HCT116 (cell line): Measurements from ENCODE around the gene OR1E1. TPM values are rescaled to one million over a fixed set of nuclear protein-coding genes. Genes with fewer than 3 reads are reported as not detected.

Source experiments
- ATAC-seq: fragments of 200-7000 bp; cut with Tn5 transposase; 2 replicates; pipeline ENCODE4 v1.9.1; 2020; ENCODE audit warnings: mild to moderate bottlenecking, moderate library complexity
- BruUV-seq: library from RNA; stranded (reverse); fragments of 400-500 nt; replicated peaks from 2 replicates; lab custom pipeline; 2021; lab: Mats Ljungman, UMichigan
- CTCF ChIA-PET: fragments of 300-600 bp; sonication (Branson Sonifier 250); formaldehyde crosslinking; loops from one replicate; lab custom pipeline; 2021; ENCODE audit warnings: antibody characterized with exemption; lab: Charles Lee
- POLR2A ChIA-PET: fragments of 300-600, 350-600 bp; sonication (Branson Sonifier 250); formaldehyde crosslinking; loops from one replicate; lab custom pipeline; 2021; ENCODE audit warnings: antibody characterized with exemption; lab: Charles Lee
- RAD21 ChIA-PET, 2 experiments: fragments of 300-600 bp; sonication (Branson Sonifier 250); formaldehyde crosslinking; loops; one replicate each; lab custom pipeline; 2023; ENCODE audit warnings: low total read pairs in 2 of 2; ENCODE audit not compliant: uncharacterized antibody in 2 of 2, unreplicated experiment in 2 of 2, low non-redundant PET in 1 of 2; lab: Charles Lee
- DNase-seq: peaks from one replicate; pipeline ENCODE4 v3.0.0-alpha.2; 2010; ENCODE audit warnings: low read depth, low spot score
- H2AFZ ChIP-seq: fragments of 200-600 bp; shearing (Covaris generic), sonication (generic); 2 replicates; pipeline ENCODE4 v1.6.1; 2017; ENCODE audit warnings: low read depth, mixed run types, mixed read lengths, antibody characterized with exemption, low read length; ENCODE audit not compliant: poor library complexity, severe bottlenecking
- H3K27ac ChIP-seq: 2 replicates; pipeline ENCODE4 v1.5.1; 2012; ENCODE audit warnings: low read depth, low read length
- H3K27me3 ChIP-seq: fragments of 200-600 bp; sonication (generic); 2 replicates; pipeline ENCODE4 v1.6.1; 2016; ENCODE audit warnings: mixed run types, low read length, mixed read lengths; ENCODE audit not compliant: insufficient read depth
- H3K36me3 ChIP-seq, 2 experiments: fragments of 200-500 bp in 1 of 2; fragments of 200-600 bp in 1 of 2; sonication (Bioruptor generic) in 1 of 2; sonication (generic) in 1 of 2; 2 replicates each; pipeline versions ENCODE4 v1.5.1 to v1.6.1; 2014 to 2016; ENCODE audit warnings: low read length in 2 of 2, inconsistent platforms in 1 of 2, mixed read lengths in 1 of 2, mixed run types in 1 of 2; ENCODE audit not compliant: insufficient read depth in 2 of 2, control insufficient read depth in 1 of 2
- H3K4me1 ChIP-seq, 2 experiments: fragments of 200-600 bp in 1 of 2; sonication (generic) in 1 of 2; 2 replicates each; pipeline versions ENCODE4 v1.5.1 to v1.6.1; 2012 to 2017; ENCODE audit warnings: low read length in 2 of 2, inconsistent platforms in 1 of 2, mild to moderate bottlenecking in 1 of 2, mixed read lengths in 1 of 2, mixed run types in 1 of 2, moderate library complexity in 1 of 2; ENCODE audit not compliant: insufficient read depth in 2 of 2, control insufficient read depth in 1 of 2
- H3K4me2 ChIP-seq: fragments of 200-600 bp; sonication (generic); 2 replicates; pipeline ENCODE4 v1.6.1; 2017; ENCODE audit warnings: mixed run types, low read length, mixed read lengths
- H3K4me3 ChIP-seq, 2 experiments: fragments of 200-600 bp in 1 of 2; sonication (generic) in 1 of 2; replicated peaks in 1 of 2; 2 replicates each; pipeline ENCODE4 v1.5.1; 2011 to 2016; ENCODE audit warnings: low read length in 2 of 2, control low read depth in 1 of 2, low read depth in 1 of 2, mild to moderate bottlenecking in 1 of 2, mixed read lengths in 1 of 2, mixed run types in 1 of 2
- H3K79me2 ChIP-seq: fragments of 200-600 bp; sonication (generic); 2 replicates; pipeline ENCODE4 v1.6.1; 2017; ENCODE audit warnings: mild to moderate bottlenecking, mixed run types, low read length, moderate library complexity, mixed read lengths; ENCODE audit not compliant: insufficient read depth
- H3K9ac ChIP-seq: fragments of 200-600 bp; sonication (generic); 2 replicates; pipeline ENCODE4 v1.6.1; 2016; ENCODE audit warnings: low read length, mixed read lengths
- H3K9me2 ChIP-seq: fragments of 200-600 bp; sonication (generic), shearing (Covaris generic); 2 replicates; pipeline ENCODE4 v1.6.1; 2017; ENCODE audit warnings: mixed run types, mild to moderate bottlenecking, moderate library complexity; ENCODE audit not compliant: insufficient read depth
- H3K9me3 ChIP-seq, 2 experiments: fragments of 200-500 bp in 1 of 2; fragments of 200-600 bp in 1 of 2; sonication (Bioruptor generic) in 1 of 2; sonication (generic) in 1 of 2; 2 replicates each; pipeline ENCODE4 v1.6.1; 2014 to 2017; ENCODE audit warnings: low read length in 2 of 2, mixed read lengths in 2 of 2, inconsistent platforms in 1 of 2, low read depth in 1 of 2, mild to moderate bottlenecking in 1 of 2, mixed run types in 1 of 2, moderate library complexity in 1 of 2; ENCODE audit not compliant: control insufficient read depth in 1 of 2, insufficient read depth in 1 of 2
- H4K20me1 ChIP-seq: fragments of 200-600 bp; sonication (generic), shearing (Covaris generic); 2 replicates; pipeline ENCODE4 v1.6.1; 2017; ENCODE audit warnings: mixed run types, mild to moderate bottlenecking, moderate library complexity; ENCODE audit not compliant: insufficient read depth
- ATF3 ChIP-seq: IDR thresholded peaks from 2 replicates; pipeline ENCODE4 v1.6.1; 2012
- CBX3 ChIP-seq: IDR thresholded peaks from 2 replicates; pipeline ENCODE4 v1.6.1; 2012; ENCODE audit warnings: low read depth
- CTCF ChIP-seq, 3 experiments: fragments of 200-600 bp in 1 of 3; sonication (generic) in 1 of 3; IDR thresholded peaks in 2 of 3; conservative IDR thresholded peaks in 1 of 3; 2 replicates each; pipeline ENCODE4 v1.5.1; 2012 to 2017; ENCODE audit warnings: low read depth in 2 of 3, low read length in 2 of 3, antibody characterized with exemption in 1 of 3, borderline replicate concordance in 1 of 3, control low read depth in 1 of 3, mild to moderate bottlenecking in 1 of 3, mixed read lengths in 1 of 3, mixed run types in 1 of 3, moderate library complexity in 1 of 3; ENCODE audit not compliant: insufficient read depth in 1 of 3
- EGR1 ChIP-seq: IDR thresholded peaks from 2 replicates; pipeline ENCODE4 v1.6.1; 2012; ENCODE audit warnings: low read depth
- ELF1 ChIP-seq: IDR thresholded peaks from 2 replicates; pipeline ENCODE4 v1.6.1; 2012; ENCODE audit warnings: low read depth, borderline replicate concordance
- EZH2 ChIP-seq: fragments of 200-600 bp; sonication (generic); IDR thresholded peaks from 2 replicates; pipeline ENCODE4 v1.6.1; 2017; ENCODE audit warnings: antibody characterized with exemption, mixed run types
- FOSL1 ChIP-seq: IDR thresholded peaks from 2 replicates; pipeline ENCODE4 v1.6.1; 2012; ENCODE audit warnings: low read depth
- JUND ChIP-seq: IDR thresholded peaks from 2 replicates; pipeline ENCODE4 v1.6.1; 2012
- POLR2AphosphoS5 ChIP-seq: IDR thresholded peaks from 2 replicates; pipeline ENCODE4 v1.6.1; 2011; ENCODE audit warnings: mild to moderate bottlenecking, low read depth, low read length, moderate library complexity
- RAD21 ChIP-seq: IDR thresholded peaks from 2 replicates; pipeline ENCODE4 v1.6.1; 2012; ENCODE audit warnings: low read depth, mild to moderate bottlenecking
- SIN3A ChIP-seq: IDR thresholded peaks from 2 replicates; pipeline ENCODE4 v1.6.1; 2012; ENCODE audit warnings: low read depth
- SP1 ChIP-seq: IDR thresholded peaks from 2 replicates; pipeline ENCODE4 v1.6.1; 2012; ENCODE audit warnings: low read depth
- TCF7L2 ChIP-seq: IDR thresholded peaks from 2 replicates; pipeline ENCODE4 v1.7.0; 2011; ENCODE audit warnings: borderline replicate concordance, inconsistent platforms; ENCODE audit not compliant: insufficient read depth, insufficient read length; ENCODE audit errors: extremely low read depth
- ZBTB33 ChIP-seq: IDR thresholded peaks from 2 replicates; pipeline ENCODE4 v1.6.1; 2011; ENCODE audit warnings: mild to moderate bottlenecking, low read length, moderate library complexity; ENCODE audit not compliant: insufficient replicate concordance; ENCODE audit errors: extremely low read depth
- intact Hi-C: fragments of 100-400 bp; cut with micrococcal nuclease; formaldehyde crosslinking; loops from 2 replicates; pipeline ENCODE4 v1.10.0; 2022
- total RNA-seq: library from RNA; stranded (reverse); gene quantifications from one replicate; pipeline ENCODE4 v1.2.1, GENCODE V29; 2021; ENCODE audit not compliant: unreplicated experiment

Gene OR1E1
- total RNA-seq, 1 experiment from 2014 or later, result not detected

- H3K4me2 ChIP-seq, result no peak overlapping the region
Measured at GRCh38 chr17:3389791-3390190, 8.4 kb downstream of the OR1E1 start.

GRCh38 chr17:3385869-3386816, 12.1 kb downstream of the OR1E1 start, which contains the start of gene OR3A2:
Gene OR3A2 (minus strand): TSS chr17:3386308.
- H3K4me3 ChIP-seq, result no peak within 1 kb of the TSS
- H3K27ac ChIP-seq, result no peak within 1 kb of the TSS
- no peaks in the 10 kb centered on the region for H4K20me1 ChIP-seq
- ChIA-PET RAD21 (no interaction called here), POLR2A (no interaction called here), CTCF (no interaction called here)
- H2AFZ ChIP-seq, result no peak within 1 kb of the TSS
- no peak for DNase-seq
- H3K9ac ChIP-seq, result no peak within 1 kb of the TSS
- no peaks in the 10 kb centered on the region for H3K9me3 ChIP-seq
- ATAC-seq, result no peak
- no peaks in the 10 kb centered on the region for H3K79me2 ChIP-seq
- intact Hi-C loops, result no loop called here
- H3K4me1 ChIP-seq, result no peaks in the 10 kb centered on the region
- no TSS peak for BruUV-seq
- no peak within 1 kb of the TSS for H3K4me2 ChIP-seq
- peaks cover 30% of the 10 kb centered on the region for H3K27me3 ChIP-seq
- no peaks in the 10 kb centered on the region for H3K36me3 ChIP-seq
- no peaks in the 10 kb centered on the region for H3K9me2 ChIP-seq
- TF ChIP-seq ZBTB33 (no peak), POLR2AphosphoS5 (no peak), JUND (no peak), EGR1 (no peak), RAD21 (no peak), TCF7L2 (no peak), SP1 (no peak), ELF1 (no peak), SIN3A (no peak), FOSL1 (no peak), CTCF (IDR thresholded peaks at IDR 0.05 in 2 of 3, conservative IDR thresholded peaks at IDR 0.05 in 1 of 3; ENCODE audit: borderline replicate concordance in 1 of 3, insufficient read depth in 1 of 3, low read depth in 2 of 3, low read length in 2 of 3) (no peak), CBX3 (no peak), ATF3 (no peak), EZH2 (no peak)

More at GRCh38 chr17:3389791-3390190, 8.4 kb downstream of the OR1E1 start:
- Histone ChIP-seq H3K4me1 (no peaks in the 10 kb centered on the region), H3K4me3 (no peak overlapping the region), H3K9me3 (no peaks in the 10 kb centered on the region), H4K20me1 (no peaks in the 10 kb centered on the region), H3K9me2 (no peaks in the 10 kb centered on the region), H3K79me2 (no peaks in the 10 kb centered on the region), H3K9ac (no peak overlapping the region), H3K27ac (no peak overlapping the region), H3K27me3 (peaks cover 11% of the 10 kb centered on the region), H3K36me3 (no peaks in the 10 kb centered on the region), H2AFZ (no peak overlapping the region)
- ChIA-PET POLR2A (no interaction called here), CTCF (no interaction called here), RAD21 (no interaction called here)
- BruUV-seq, result no TSS peak
- DNase-seq (no peak), ATAC-seq (no peak)
- intact Hi-C loops, result no loop called here
- TF ChIP-seq ATF3, result no peak
